Gastrocnemius medialis (tissue), 4 donors: ENCODE measurements around the gene SLC35A1. TPM values are rescaled to one million over a fixed set of nuclear protein-coding genes. Genes with fewer than 3 reads are reported as not detected.

Experiments used
- ATAC-seq, 2 donors: fragments of 150-250 bp; one replicate each; pipeline ENCODE4 v1.9.1; 2016
- DNase-seq, 2 donors: peaks; one replicate each; pipeline ENCODE4 v3.0.0-alpha.2; 2019
- H3K27ac ChIP-seq, 4 donors: fragments of 200-600 bp; sonication (generic); 1 replicate in 1 of 4; 2 replicates in 3 of 4; pipeline ENCODE4 v1.5.1; 2016 to 2018; ENCODE audit warnings: mild to moderate bottlenecking in 2 of 4, moderate library complexity in 1 of 4
- H3K27me3 ChIP-seq, 3 donors: fragments of 200-600 bp; sonication (generic) in 2 of 3; 1 replicate in 1 of 3; 2 replicates in 2 of 3; pipeline versions ENCODE4 v1.5.1 to v1.6.0; 2016 to 2019; ENCODE audit warnings: mild to moderate bottlenecking in 1 of 3, moderate library complexity in 1 of 3
- H3K36me3 ChIP-seq, 2 donors: fragments of 200-600 bp; sonication (generic) in 1 of 2; one replicate each; pipeline ENCODE4 v1.5.1; 2017 to 2018
- H3K4me1 ChIP-seq, 2 donors: fragments of 200-600 bp; sonication (generic) in 1 of 2; one replicate each; pipeline ENCODE4 v1.5.1; 2016 to 2017; ENCODE audit warnings: mild to moderate bottlenecking in 2 of 2
- H3K4me3 ChIP-seq, 4 donors: fragments of 200-600 bp; sonication (generic) in 3 of 4; 1 replicate in 1 of 4; 2 replicates in 3 of 4; pipeline ENCODE4 v1.5.1; 2016 to 2019; ENCODE audit warnings: mild to moderate bottlenecking in 2 of 4
- H3K9me3 ChIP-seq, 3 donors: fragments of 200-600 bp; sonication (generic) in 2 of 3; 1 replicate in 1 of 3; 2 replicates in 2 of 3; pipeline ENCODE4 v1.5.1; 2016 to 2019
- CTCF ChIP-seq, 5 experiments: fragments of 450-650 bp in 3 of 5; fragments of 200-600 bp in 2 of 5; sonication (generic) in 2 of 5; IDR thresholded peaks in 4 of 5; conservative IDR thresholded peaks in 1 of 5; 1 replicate in 4 of 5; 2 replicates in 1 of 5; pipeline ENCODE4 v1.5.1; 2016 to 2019; ENCODE audit warnings: antibody characterized with exemption in 5 of 5, mild to moderate bottlenecking in 3 of 5, moderate library complexity in 3 of 5
- POLR2A ChIP-seq, 2 donors: fragments of 450-650 bp; IDR thresholded peaks; one replicate each; pipeline ENCODE4 v1.6.1; 2017; ENCODE audit warnings: antibody characterized with exemption in 2 of 2, mild to moderate bottlenecking in 2 of 2, moderate library complexity in 2 of 2
- in situ Hi-C, 4 donors: fragments of 200-750 bp; cut with MboI; loops; one replicate each; pipeline versions ENCODE4 v1.15.0 to v1.8.0; 2017; ENCODE audit warnings: low sequenced_read_pairs in 4 of 4
- intact Hi-C: fragments of 100-400 bp; cut with DNase I; formaldehyde crosslinking; loops from one replicate; pipeline ENCODE4 v1.15.1; 2023; ENCODE audit warnings: low total_unique reads
- total RNA-seq, 4 donors: library from RNA; depleted of rRNA; stranded (reverse); fragments of >200 nt; gene quantifications; one replicate each; pipeline versions ENCODE4 v1.1.0 to v1.2.3, GENCODE V29; 2016

The SLC35A1 gene
- total RNA-seq, 4 donors from 2014 or later, result 6.7 to 19.2 (median 11.2) TPM

GRCh38 chr6:87553159-87553765 lies 80.5 kb downstream of the SLC35A1 start:
- Histone ChIP-seq H3K27ac (no peak overlapping the region), H3K4me1 (no peaks in the 10 kb centered on the region), H3K4me3 (no peak overlapping the region), H3K36me3 (peaks cover 0 to 29% of the 10 kb centered on the region in 2 donors), H3K27me3 (no peaks in the 10 kb centered on the region), H3K9me3 (no peaks in the 10 kb centered on the region)
- intact Hi-C loops, result no loop called here
- DNase-seq (no peak), ATAC-seq (no peak)
- in situ Hi-C loops, result no loop called here
- TF ChIP-seq CTCF (IDR thresholded peaks at IDR 0.05 in 4 of 5, conservative IDR thresholded peaks at IDR 0.05 in 1 of 5) (no peak), POLR2A (IDR thresholded peaks at IDR 0.05) (no peak)

- Histone ChIP-seq H3K27me3 (no peaks in the 10 kb centered on the region), H3K9me3 (no peaks in the 10 kb centered on the region), H3K4me3 (no peak overlapping the region), H3K4me1 (no peaks in the 10 kb centered on the region), H3K36me3 (peaks cover 0 to 43% of the 10 kb centered on the region in 2 donors), H3K27ac (no peak overlapping the region)
- TF ChIP-seq CTCF (IDR thresholded peaks at IDR 0.05 in 4 of 5, conservative IDR thresholded peaks at IDR 0.05 in 1 of 5) (no peak), POLR2A (IDR thresholded peaks at IDR 0.05) (no peak)
- ATAC-seq, result no peak
- no peak for DNase-seq
- in situ Hi-C loops (no loop called here), intact Hi-C loops (no loop called here)
Observed at GRCh38 chr6:87555506-87555905, 82.7 kb downstream of the SLC35A1 start.

DNA sequence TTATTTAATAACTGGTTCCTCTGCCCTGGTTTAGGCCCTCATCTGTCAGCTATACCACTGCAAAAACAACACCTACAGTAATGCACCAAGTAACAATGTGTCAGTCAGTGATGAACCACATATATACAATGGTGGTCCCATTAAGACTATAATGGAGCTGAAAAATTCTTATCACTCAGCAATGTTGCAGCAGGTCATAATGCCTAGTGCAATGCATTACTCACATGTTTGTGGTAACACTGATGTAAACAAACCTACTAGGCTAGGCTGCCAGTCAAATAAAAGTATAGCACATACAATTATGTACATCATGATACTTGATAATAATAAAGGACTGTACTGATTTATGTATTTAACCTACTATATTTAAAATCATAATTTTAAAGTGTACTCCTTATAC lies 85.7 kb downstream of the SLC35A1 start:
- Histone ChIP-seq H3K4me3 (no peak overlapping the region), H3K9me3 (no peaks in the 10 kb centered on the region), H3K4me1 (no peaks in the 10 kb centered on the region), H3K27ac (no peak overlapping the region), H3K27me3 (no peaks in the 10 kb centered on the region), H3K36me3 (peaks cover 0 to 55% of the 10 kb centered on the region in 2 donors)
- intact Hi-C loops (no loop called here), in situ Hi-C loops (no loop called here)
- no peak for DNase-seq
- no peak for TF ChIP-seq POLR2A (IDR thresholded peaks at IDR 0.05)
- no peak for TF ChIP-seq CTCF (IDR thresholded peaks at IDR 0.05 in 4 of 5, conservative IDR thresholded peaks at IDR 0.05 in 1 of 5)
- ATAC-seq, result no peak

DNA sequence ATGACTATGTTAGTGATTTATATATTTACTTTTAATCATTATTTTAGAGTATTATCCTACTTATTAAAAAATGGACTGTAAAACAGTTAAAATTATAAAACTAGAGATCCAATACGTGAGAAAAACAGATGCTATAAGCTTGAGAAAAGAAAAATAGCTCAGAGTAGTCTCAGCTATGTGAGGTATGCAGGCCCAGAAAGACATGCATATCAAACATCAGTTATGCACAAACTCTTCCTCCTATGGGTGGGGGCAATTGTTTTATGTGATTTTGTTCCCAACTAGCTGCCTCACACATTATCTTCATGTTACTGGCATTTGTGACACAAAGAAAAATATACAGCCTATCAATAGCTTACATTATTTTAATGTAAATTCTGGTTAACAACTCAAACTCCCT lies 88.2 kb downstream of the SLC35A1 start:
- ATAC-seq (no peak), DNase-seq (no peak)
- H3K4me1 ChIP-seq, result no peaks in the 10 kb centered on the region
- H3K27me3 ChIP-seq, result no peaks in the 10 kb centered on the region
- in situ Hi-C loops (no loop called here), intact Hi-C loops (no loop called here)
- peaks cover 0 to 49% of the 10 kb centered on the region in 2 donors for H3K36me3 ChIP-seq
- TF ChIP-seq CTCF (IDR thresholded peaks at IDR 0.05 in 4 of 5, conservative IDR thresholded peaks at IDR 0.05 in 1 of 5) (no peak), POLR2A (IDR thresholded peaks at IDR 0.05) (no peak)
- no peak overlapping the region for H3K4me3 ChIP-seq
- H3K9me3 ChIP-seq, result no peaks in the 10 kb centered on the region
- no peak overlapping the region for H3K27ac ChIP-seq

Other genes with a start within 250 kb of the SLC35A1 start
- gene SMIM8, start 150.4 kb upstream of the SLC35A1 start, total RNA-seq, result 10 to 100 TPM in 1 of 4 donors, 1 to 10 TPM in 3; 2.8 to 17.7 (median 6.9) TPM
- gene GJB7, start 143.7 kb upstream of the SLC35A1 start, total RNA-seq, result not detected
- 1 to 10 TPM in 1 of 4 donors, under 1 TPM in 2, not detected in 1; 0.29 to 5.3 (median 0.40) TPM for gene C6orf163, start 128.2 kb upstream of the SLC35A1 start, total RNA-seq
- 1 to 10 TPM in 1 of 4 donors, under 1 TPM in 1, not detected in 2; 0.20 to 1.6 TPM for gene CFAP206, start 65.0 kb upstream of the SLC35A1 start, total RNA-seq
- gene RARS2, start 117.0 kb downstream of the SLC35A1 start, total RNA-seq, result 10 to 100 TPM; 11.4 to 21.1 (median 13.4) TPM
- 10 to 100 TPM; 18.6 to 28.5 (median 22.6) TPM for gene ORC3, start 117.2 kb downstream of the SLC35A1 start, total RNA-seq
- 10 to 100 TPM; 25.6 to 44.5 (median 33.1) TPM for gene AKIRIN2, start 229.3 kb downstream of the SLC35A1 start, total RNA-seq